ENCODE measurements around the gene KDM6A.
"Not testable (repeated sequence)": the region's sequence is repeated elsewhere in the genome, so short reads cannot be mapped to it uniquely, and the experiment has no call there.

Gene KDM6A

GRCh38 chrX:44872821-44873414 is at the start of gene KDM6A:
Gene KDM6A, plus strand, starts transcription at chrX:44873188. Its CDS starts 364 bp downstream, at chrX:44873552.
- Histone ChIP-seq H3K9ac (ENCODE audit: low read length) (peak within 1 kb of the TSS; percentile 92), H3K9me3 (ENCODE audit: control insufficient read depth, insufficient read depth, low read depth, low read length) (0 out of 2 replicates have a peak, but pooled peaks cover 2% of the 10 kb centered on the region), H3K27me3 (ENCODE audit: control insufficient read depth, insufficient read depth, low read length) (no peaks in the 10 kb centered on the region), H3K27ac (ENCODE audit: low read depth, low read length) (peak within 1 kb of the TSS; percentile 90), H3K4me3 (ENCODE audit: low read depth, low read length) (peak within 1 kb of the TSS; percentile 94), H3K36me3 (ENCODE audit: control insufficient read depth, insufficient read depth, low read length) (no peaks in the 10 kb centered on the region), H3K4me1 (ENCODE audit: control insufficient read depth, insufficient read depth, low read length) (no peaks in the 10 kb centered on the region)

DNA sequence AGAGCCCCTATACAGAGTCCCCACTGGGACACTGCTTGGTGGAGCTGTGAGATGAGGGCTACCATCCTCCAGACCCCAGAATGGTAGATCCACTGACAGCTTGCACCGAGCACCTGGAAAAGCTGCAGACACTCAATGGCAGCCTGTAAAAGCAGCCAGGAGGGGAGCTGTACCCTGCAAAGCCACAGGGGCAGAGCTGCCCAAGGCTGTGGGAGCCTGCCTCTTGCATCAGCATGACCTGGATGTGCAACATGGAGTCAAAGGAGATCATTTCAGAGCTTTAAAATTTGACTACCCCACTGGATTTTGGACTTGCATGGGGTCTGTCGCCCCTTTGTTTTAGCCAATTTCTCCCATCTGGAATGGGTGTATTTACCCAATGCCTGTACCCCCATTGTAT is 49.8 kb upstream of the KDM6A start:
- not testable (repeated sequence) for H3K27ac ChIP-seq (ENCODE audit: low read depth, low read length); H3K4me1 ChIP-seq (ENCODE audit: control insufficient read depth, insufficient read depth, low read length); H3K27me3 ChIP-seq (ENCODE audit: control insufficient read depth, insufficient read depth, low read length); H3K9ac ChIP-seq (ENCODE audit: low read length); H3K36me3 ChIP-seq (ENCODE audit: control insufficient read depth, insufficient read depth, low read length); H3K4me3 ChIP-seq (ENCODE audit: low read depth, low read length)
- H3K9me3 ChIP-seq (ENCODE audit: control insufficient read depth, insufficient read depth, low read depth, low read length) = peaks cover 16% of the 10 kb centered on the region

DNA sequence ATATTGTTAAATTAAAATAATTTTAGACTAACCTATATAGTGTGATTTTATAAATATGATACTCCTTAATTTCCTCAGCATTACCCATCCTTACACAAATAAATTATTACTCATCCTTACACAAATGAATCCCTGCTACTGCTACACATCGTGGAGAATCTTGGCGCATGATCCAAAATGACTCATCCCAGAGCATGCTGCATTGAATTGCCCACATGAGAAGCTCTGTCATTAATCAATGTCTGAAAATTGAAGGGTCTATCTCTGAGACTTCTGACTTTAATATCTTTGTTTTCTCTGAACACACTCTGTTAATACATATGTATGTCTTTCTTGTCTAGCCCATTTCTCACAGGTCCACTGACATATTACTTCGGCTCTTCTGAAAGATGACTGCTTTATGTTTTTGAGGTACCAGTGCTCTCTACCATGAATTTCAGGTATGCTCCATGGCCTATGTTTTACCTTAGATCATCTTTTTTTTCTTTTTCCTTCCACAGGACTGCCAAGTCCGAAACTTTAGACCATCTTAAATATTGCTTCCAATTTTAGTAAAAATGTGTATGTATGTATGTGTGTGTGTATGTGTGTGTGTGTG is 44.9 kb upstream of the KDM6A start:
- no peaks in the 10 kb centered on the region; the same call in 1 of the 2 replicates for H3K9me3 ChIP-seq (ENCODE audit: control insufficient read depth, insufficient read depth, low read depth, low read length)
- H3K36me3 ChIP-seq (ENCODE audit: control insufficient read depth, insufficient read depth, low read length) = no peaks in the 10 kb centered on the region

GRCh38 chrX:44829832-44830231 is 43.2 kb upstream of the KDM6A start:
- Histone ChIP-seq H3K36me3 (ENCODE audit: control insufficient read depth, insufficient read depth, low read length) (no peaks in the 10 kb centered on the region), H3K4me3 (ENCODE audit: low read depth, low read length) (no peak overlapping the region), H3K27me3 (ENCODE audit: control insufficient read depth, insufficient read depth, low read length) (no peaks in the 10 kb centered on the region), H3K9me3 (ENCODE audit: control insufficient read depth, insufficient read depth, low read depth, low read length) (peaks cover 3% of the 10 kb centered on the region; the same call in 1 of the 2 replicates), H3K9ac (ENCODE audit: low read length) (no peak overlapping the region), H3K27ac (ENCODE audit: low read depth, low read length) (no peak overlapping the region), H3K4me1 (ENCODE audit: control insufficient read depth, insufficient read depth, low read length) (no peaks in the 10 kb centered on the region)

More for the DNA sequence above, 44.9 kb upstream of the KDM6A start:
- Histone ChIP-seq H3K27me3 (ENCODE audit: control insufficient read depth, insufficient read depth, low read length) (no peaks in the 10 kb centered on the region), H3K27ac (ENCODE audit: low read depth, low read length) (no peak overlapping the region), H3K4me1 (ENCODE audit: control insufficient read depth, insufficient read depth, low read length) (no peaks in the 10 kb centered on the region), H3K4me3 (ENCODE audit: low read depth, low read length) (no peak overlapping the region), H3K9ac (ENCODE audit: low read length) (no peak overlapping the region)

DNA sequence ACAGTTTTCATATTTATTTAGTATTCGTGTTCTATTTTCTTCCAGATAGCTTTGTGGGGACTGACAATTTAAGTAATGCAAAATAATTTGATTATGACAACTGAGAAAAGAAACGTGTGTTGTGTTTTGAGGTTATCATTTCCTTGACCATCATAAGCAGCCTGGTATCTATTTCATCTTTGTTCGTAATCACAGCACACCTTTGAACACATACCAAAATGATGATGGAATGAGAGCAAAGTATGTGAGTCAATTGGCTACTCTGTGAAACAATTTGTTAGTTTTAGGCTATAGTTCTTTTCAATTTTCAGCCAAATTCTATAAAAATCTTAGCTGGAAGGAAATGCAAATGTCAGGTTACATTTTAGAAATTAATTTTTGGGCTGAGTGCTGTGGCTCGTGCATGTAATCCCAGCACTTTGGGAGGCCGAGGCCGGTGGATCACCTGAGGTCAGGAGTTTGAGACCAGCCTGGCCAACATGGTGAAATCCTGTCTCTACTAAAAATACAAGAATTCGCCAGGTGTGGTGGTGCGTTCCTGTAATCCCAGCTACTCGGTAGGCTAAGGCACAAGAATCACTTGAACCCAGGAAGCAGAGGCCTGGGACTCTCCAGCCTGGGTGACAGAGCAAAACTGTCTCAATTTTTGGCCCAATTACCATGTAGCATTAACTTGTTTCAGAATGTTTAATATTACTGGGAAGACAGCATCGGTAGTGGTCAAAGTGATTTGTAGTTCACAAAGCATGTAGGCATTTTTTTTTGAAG is 30.3 kb upstream of the KDM6A start:
- H3K4me3 ChIP-seq (ENCODE audit: low read depth, low read length) = no peak overlapping the region
- peaks cover 9% of the 10 kb centered on the region; the same call in 1 of the 2 replicates for H3K9me3 ChIP-seq (ENCODE audit: control insufficient read depth, insufficient read depth, low read depth, low read length)
- H3K27ac ChIP-seq (ENCODE audit: low read depth, low read length) = no peak overlapping the region
- no peaks in the 10 kb centered on the region for H3K27me3 ChIP-seq (ENCODE audit: control insufficient read depth, insufficient read depth, low read length)
- H3K4me1 ChIP-seq (ENCODE audit: control insufficient read depth, insufficient read depth, low read length) = no peaks in the 10 kb centered on the region
- H3K9ac ChIP-seq (ENCODE audit: low read length) = no peak overlapping the region
- H3K36me3 ChIP-seq (ENCODE audit: control insufficient read depth, insufficient read depth, low read length) = no peaks in the 10 kb centered on the region

GRCh38 chrX:44843318-44843702 is 29.7 kb upstream of the KDM6A start:
- Histone ChIP-seq H3K36me3 (ENCODE audit: control insufficient read depth, insufficient read depth, low read length) (no peaks in the 10 kb centered on the region), H3K4me1 (ENCODE audit: control insufficient read depth, insufficient read depth, low read length) (no peaks in the 10 kb centered on the region), H3K9ac (ENCODE audit: low read length) (no peak overlapping the region), H3K9me3 (ENCODE audit: control insufficient read depth, insufficient read depth, low read depth, low read length) (peaks cover 15% of the 10 kb centered on the region; the same call in 1 of the 2 replicates), H3K27me3 (ENCODE audit: control insufficient read depth, insufficient read depth, low read length) (no peaks in the 10 kb centered on the region), H3K27ac (ENCODE audit: low read depth, low read length) (no peak overlapping the region), H3K4me3 (ENCODE audit: low read depth, low read length) (no peak overlapping the region)

- no peak within 1 kb of the TSS for H3K9ac ChIP-seq (ENCODE audit: low read length)
- no peak within 1 kb of the TSS for H3K4me3 ChIP-seq (ENCODE audit: low read depth, low read length)
- peaks cover 17% of the 10 kb centered on the region; the same call in 1 of the 2 replicates for H3K9me3 ChIP-seq (ENCODE audit: control insufficient read depth, insufficient read depth, low read depth, low read length)
- no peaks in the 10 kb centered on the region for H3K4me1 ChIP-seq (ENCODE audit: control insufficient read depth, insufficient read depth, low read length)
- H3K27ac ChIP-seq (ENCODE audit: low read depth, low read length) = no peak within 1 kb of the TSS
- no peaks in the 10 kb centered on the region for H3K27me3 ChIP-seq (ENCODE audit: control insufficient read depth, insufficient read depth, low read length)
- no peaks in the 10 kb centered on the region for H3K36me3 ChIP-seq (ENCODE audit: control insufficient read depth, insufficient read depth, low read length)
Measured at GRCh38 chrX:44843753-44844152, 29.2 kb upstream of the KDM6A start, which contains the start of gene DUSP21. Gene DUSP21, plus strand, starts transcription at chrX:44844021. Its CDS starts 112 bp downstream, at chrX:44844133.

GRCh38 chrX:44844204-44844603 is 28.8 kb upstream of the KDM6A start:
- Histone ChIP-seq H3K4me3 (ENCODE audit: low read depth, low read length) (no peak overlapping the region), H3K27ac (ENCODE audit: low read depth, low read length) (no peak overlapping the region), H3K27me3 (ENCODE audit: control insufficient read depth, insufficient read depth, low read length) (no peaks in the 10 kb centered on the region), H3K4me1 (ENCODE audit: control insufficient read depth, insufficient read depth, low read length) (no peaks in the 10 kb centered on the region), H3K36me3 (ENCODE audit: control insufficient read depth, insufficient read depth, low read length) (no peaks in the 10 kb centered on the region), H3K9me3 (ENCODE audit: control insufficient read depth, insufficient read depth, low read depth, low read length) (peaks cover 17% of the 10 kb centered on the region; the same call in 1 of the 2 replicates), H3K9ac (ENCODE audit: low read length) (no peak overlapping the region)

- H3K27ac ChIP-seq (ENCODE audit: low read depth, low read length); H3K4me3 ChIP-seq (ENCODE audit: low read depth, low read length); H3K27me3 ChIP-seq (ENCODE audit: control insufficient read depth, insufficient read depth, low read length); H3K4me1 ChIP-seq (ENCODE audit: control insufficient read depth, insufficient read depth, low read length); H3K9me3 ChIP-seq (ENCODE audit: control insufficient read depth, insufficient read depth, low read depth, low read length); H3K9ac ChIP-seq (ENCODE audit: low read length); H3K36me3 ChIP-seq (ENCODE audit: control insufficient read depth, insufficient read depth, low read length): not testable (repeated sequence)
Measured at GRCh38 chrX:44850891-44851290, 22.1 kb upstream of the KDM6A start.

DNA sequence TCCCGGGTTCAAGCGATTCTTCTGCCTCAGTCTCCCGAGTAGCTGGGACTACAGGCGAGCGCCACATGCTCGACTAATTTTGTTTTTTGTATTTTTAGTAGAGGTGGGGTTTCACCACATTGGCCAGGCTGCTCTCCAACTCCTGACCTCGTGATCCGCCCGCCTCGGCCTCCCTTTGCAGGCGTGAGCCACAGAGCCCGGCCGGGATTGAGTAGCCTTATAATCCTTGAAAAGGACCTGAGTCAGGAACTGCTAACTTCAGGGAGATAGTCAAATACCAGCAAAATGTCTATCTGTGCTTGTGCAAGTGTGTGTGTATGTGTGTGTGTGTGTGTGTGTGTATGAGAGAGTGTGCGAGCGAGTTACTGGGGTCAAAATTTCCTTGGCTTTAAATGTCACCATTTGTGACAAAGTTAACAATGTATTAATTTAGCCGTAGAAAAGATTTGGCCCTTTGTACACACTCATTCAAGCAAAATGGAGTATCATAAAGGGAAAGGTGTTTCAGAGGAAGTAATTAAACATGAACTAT is 1.8 kb upstream of the KDM6A start:
- Histone ChIP-seq H3K9ac (ENCODE audit: low read length) (no peak overlapping the region), H3K4me3 (ENCODE audit: low read depth, low read length) (peak overlapping the region; percentile 88), H3K36me3 (ENCODE audit: control insufficient read depth, insufficient read depth, low read length) (no peaks in the 10 kb centered on the region), H3K27me3 (ENCODE audit: control insufficient read depth, insufficient read depth, low read length) (no peaks in the 10 kb centered on the region), H3K27ac (ENCODE audit: low read depth, low read length) (no peak overlapping the region), H3K9me3 (ENCODE audit: control insufficient read depth, insufficient read depth, low read depth, low read length) (peaks cover 5% of the 10 kb centered on the region; the same call in 1 of the 2 replicates), H3K4me1 (ENCODE audit: control insufficient read depth, insufficient read depth, low read length) (no peaks in the 10 kb centered on the region)
